Measurements from ENCODE around the gene UNC13B.
"Not testable (repeated sequence)": the region's sequence is repeated elsewhere in the genome, so short reads cannot be mapped to it uniquely, and the experiment has no call there.

GRCh38 chr9:35167429-35167828, 5.6 kb downstream of the UNC13B start:
- not testable (repeated sequence) for TF ChIP-seq CTCF (IDR thresholded peaks at IDR 0.05); ELF4 (CRISPR knock-in tag; IDR thresholded peaks at IDR 0.05; ENCODE audit: low read depth); IRF2 (CRISPR knock-in tag; IDR thresholded peaks at IDR 0.05; ENCODE audit: borderline replicate concordance, low read depth); USF2 (CRISPR knock-in tag; IDR thresholded peaks at IDR 0.05); NR3C1 (CRISPR knock-in tag; conservative IDR thresholded peaks at IDR 0.05; ENCODE audit: low read depth); SMAD4 (CRISPR knock-in tag; IDR thresholded peaks at IDR 0.05); ZNF138 (CRISPR knock-in tag; conservative IDR thresholded peaks at IDR 0.05); ZNF263 (CRISPR knock-in tag; IDR thresholded peaks at IDR 0.05; ENCODE audit: low read depth)
